ENCODE data around the gene EDC3. TPM values are rescaled to one million over a fixed set of nuclear protein-coding genes. Genes with fewer than 3 reads are reported as not detected.

Gene EDC3
- total RNA-seq, 1 donor from 2014 or later: 49.5 TPM

DNA sequence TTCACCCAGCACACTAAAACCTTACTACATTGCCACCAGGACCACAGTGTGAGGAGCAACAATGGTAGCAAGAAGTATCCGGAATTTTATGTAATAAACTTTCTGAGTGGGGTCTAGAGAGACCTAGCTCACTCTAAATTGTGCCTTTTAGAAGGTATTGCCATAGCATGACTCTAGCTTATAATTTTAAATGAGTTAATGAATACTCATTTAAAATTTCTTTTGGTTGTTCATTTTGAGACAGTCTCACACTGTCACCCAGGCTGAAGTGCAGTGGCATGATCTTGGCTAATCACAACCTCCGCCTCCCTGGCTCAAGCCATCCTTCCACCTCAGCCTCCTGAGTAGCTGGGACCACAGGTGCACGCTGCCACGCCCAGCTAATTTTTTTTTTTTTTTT lies 26.2 kb downstream of the EDC3 start:
- ATAC-seq (ENCODE audit: low read depth) (no peak), DNase-seq (no peak)
- intact Hi-C loops (cut with micrococcal nuclease): no loop called here
- TF ChIP-seq, protein P1, sequence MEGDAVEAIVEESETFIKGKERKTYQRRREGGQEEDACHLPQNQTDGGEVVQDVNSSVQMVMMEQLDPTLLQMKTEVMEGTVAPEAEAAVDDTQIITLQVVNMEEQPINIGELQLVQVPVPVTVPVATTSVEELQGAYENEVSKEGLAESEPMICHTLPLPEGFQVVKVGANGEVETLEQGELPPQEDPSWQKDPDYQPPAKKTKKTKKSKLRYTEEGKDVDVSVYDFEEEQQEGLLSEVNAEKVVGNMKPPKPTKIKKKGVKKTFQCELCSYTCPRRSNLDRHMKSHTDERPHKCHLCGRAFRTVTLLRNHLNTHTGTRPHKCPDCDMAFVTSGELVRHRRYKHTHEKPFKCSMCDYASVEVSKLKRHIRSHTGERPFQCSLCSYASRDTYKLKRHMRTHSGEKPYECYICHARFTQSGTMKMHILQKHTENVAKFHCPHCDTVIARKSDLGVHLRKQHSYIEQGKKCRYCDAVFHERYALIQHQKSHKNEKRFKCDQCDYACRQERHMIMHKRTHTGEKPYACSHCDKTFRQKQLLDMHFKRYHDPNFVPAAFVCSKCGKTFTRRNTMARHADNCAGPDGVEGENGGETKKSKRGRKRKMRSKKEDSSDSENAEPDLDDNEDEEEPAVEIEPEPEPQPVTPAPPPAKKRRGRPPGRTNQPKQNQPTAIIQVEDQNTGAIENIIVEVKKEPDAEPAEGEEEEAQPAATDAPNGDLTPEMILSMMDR (IDR thresholded peaks at IDR 0.05): no peak
- no peaks in the 10 kb centered on the region for H3K4me1 Mint-ChIP-seq
- POLR2A ChIA-PET: no interaction called here
- no peak overlapping the region for H3K27ac Mint-ChIP-seq
- peaks cover 69% of the 10 kb centered on the region for H3K36me3 Mint-ChIP-seq (ENCODE audit: low read depth)
- H3K27me3 Mint-ChIP-seq: no peaks in the 10 kb centered on the region
- H3K4me3 Mint-ChIP-seq: no peak overlapping the region
- no peaks in the 10 kb centered on the region for H3K9me3 Mint-ChIP-seq
- CTCF ChIA-PET: no interaction called here

DNA sequence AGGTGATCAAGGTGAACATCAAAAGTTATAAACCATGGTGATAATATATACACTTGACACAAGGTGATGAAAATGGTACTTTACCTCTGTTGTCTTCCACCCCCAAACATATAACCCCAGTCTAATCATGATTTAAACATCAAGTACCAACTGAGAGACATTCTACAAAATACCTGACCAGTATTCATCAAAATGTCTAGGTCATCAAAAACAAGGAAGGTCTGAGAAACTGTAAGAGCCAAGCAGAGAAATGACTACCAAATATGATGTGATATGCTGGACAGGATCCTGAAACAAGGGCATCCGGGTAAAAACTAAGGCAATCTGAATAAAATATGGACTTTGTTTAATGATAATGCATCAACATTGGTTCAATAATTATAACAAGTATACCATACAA lies 27.8 kb downstream of the EDC3 start:
- H3K9me3 Mint-ChIP-seq: no peaks in the 10 kb centered on the region
- H3K36me3 Mint-ChIP-seq (ENCODE audit: low read depth): peaks cover 55% of the 10 kb centered on the region
- no peaks in the 10 kb centered on the region for H3K27me3 Mint-ChIP-seq
- DNase-seq: no peak
- ATAC-seq (ENCODE audit: low read depth): no peak
- H3K27ac Mint-ChIP-seq: no peak overlapping the region
- no peaks in the 10 kb centered on the region for H3K4me1 Mint-ChIP-seq
- intact Hi-C loops (cut with micrococcal nuclease): no loop called here
- H3K4me3 Mint-ChIP-seq: no peak overlapping the region
- ChIA-PET CTCF (no interaction called here), POLR2A (no interaction called here)
- TF ChIP-seq, protein P1 (IDR thresholded peaks at IDR 0.05): no peak

DNA sequence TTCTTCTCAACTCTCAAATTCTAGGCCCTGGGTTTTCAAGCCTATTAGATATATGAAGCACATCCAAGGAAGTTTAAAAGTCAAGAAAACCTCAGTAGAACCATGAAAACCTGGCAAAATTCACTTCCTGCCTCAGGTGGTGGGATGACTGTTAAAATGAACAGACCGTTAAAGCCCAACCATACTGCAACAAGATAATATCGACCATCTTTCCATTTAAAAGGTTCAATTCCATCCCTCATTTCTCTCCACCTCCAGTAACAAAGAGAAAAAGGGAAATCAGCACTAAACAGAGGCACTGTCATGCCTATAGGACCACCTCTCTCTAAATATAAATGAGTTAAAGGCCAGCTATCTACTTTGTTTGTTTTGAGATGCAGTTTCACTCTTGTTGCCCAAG lies 31.2 kb downstream of the EDC3 start:
- ChIA-PET CTCF (interaction anchor here (1.0 kb wide), 1 partner anchor 24 kb away, joined by 3 read pairs; no protein-coding TSS in a partner anchor), POLR2A (no interaction called here)
- ATAC-seq (ENCODE audit: low read depth) (no peak), DNase-seq (no peak)
- TF ChIP-seq, protein P1 (IDR thresholded peaks at IDR 0.05): no peak
- Mint-ChIP-seq H3K4me1 (peaks cover 3% of the 10 kb centered on the region), H3K27ac (no peak overlapping the region), H3K9me3 (no peaks in the 10 kb centered on the region), H3K4me3 (no peak overlapping the region), H3K27me3 (no peaks in the 10 kb centered on the region), H3K36me3 (ENCODE audit: low read depth) (peaks cover 34% of the 10 kb centered on the region)
- intact Hi-C loops (cut with micrococcal nuclease): no loop called here

DNA sequence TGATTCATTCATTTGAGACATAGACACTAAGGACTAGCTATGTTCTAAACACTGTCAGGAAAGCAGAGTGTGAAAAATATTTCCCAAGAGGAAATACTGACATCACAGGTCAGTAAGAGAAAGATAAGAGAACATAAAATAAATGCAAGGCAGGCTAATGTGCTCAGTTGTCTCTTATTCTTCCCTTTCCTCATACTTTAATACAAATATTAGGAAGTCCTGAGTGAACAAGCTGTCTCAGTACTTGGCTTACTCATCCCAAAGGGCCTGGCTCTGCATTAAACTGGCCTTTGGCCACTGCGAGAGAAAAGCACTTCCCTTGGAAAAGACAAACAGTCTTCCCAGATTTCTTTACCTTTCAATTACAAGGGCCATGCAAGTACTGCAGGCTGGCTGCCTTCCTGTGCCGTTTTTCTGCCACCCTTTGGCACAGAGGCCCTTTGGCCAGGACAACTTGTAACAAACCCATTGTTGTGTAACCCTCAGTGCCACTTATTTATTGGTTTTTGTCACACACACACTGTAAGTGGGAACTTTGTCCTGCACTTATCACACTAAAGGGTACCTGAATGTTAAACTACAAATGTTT lies 31.7 kb downstream of the EDC3 start:
- no peaks in the 10 kb centered on the region for H3K9me3 Mint-ChIP-seq
- DNase-seq: no peak
- intact Hi-C loops (cut with micrococcal nuclease): no loop called here
- CTCF ChIA-PET: no interaction called here
- no peak for ATAC-seq (ENCODE audit: low read depth)
- H3K4me3 Mint-ChIP-seq: no peak overlapping the region
- peaks cover 3% of the 10 kb centered on the region for H3K4me1 Mint-ChIP-seq
- no peak overlapping the region for H3K27ac Mint-ChIP-seq
- POLR2A ChIA-PET: no interaction called here
- peaks cover 32% of the 10 kb centered on the region for H3K36me3 Mint-ChIP-seq (ENCODE audit: low read depth)
- no peaks in the 10 kb centered on the region for H3K27me3 Mint-ChIP-seq
- TF ChIP-seq, protein P1 (IDR thresholded peaks at IDR 0.05): no peak

DNA sequence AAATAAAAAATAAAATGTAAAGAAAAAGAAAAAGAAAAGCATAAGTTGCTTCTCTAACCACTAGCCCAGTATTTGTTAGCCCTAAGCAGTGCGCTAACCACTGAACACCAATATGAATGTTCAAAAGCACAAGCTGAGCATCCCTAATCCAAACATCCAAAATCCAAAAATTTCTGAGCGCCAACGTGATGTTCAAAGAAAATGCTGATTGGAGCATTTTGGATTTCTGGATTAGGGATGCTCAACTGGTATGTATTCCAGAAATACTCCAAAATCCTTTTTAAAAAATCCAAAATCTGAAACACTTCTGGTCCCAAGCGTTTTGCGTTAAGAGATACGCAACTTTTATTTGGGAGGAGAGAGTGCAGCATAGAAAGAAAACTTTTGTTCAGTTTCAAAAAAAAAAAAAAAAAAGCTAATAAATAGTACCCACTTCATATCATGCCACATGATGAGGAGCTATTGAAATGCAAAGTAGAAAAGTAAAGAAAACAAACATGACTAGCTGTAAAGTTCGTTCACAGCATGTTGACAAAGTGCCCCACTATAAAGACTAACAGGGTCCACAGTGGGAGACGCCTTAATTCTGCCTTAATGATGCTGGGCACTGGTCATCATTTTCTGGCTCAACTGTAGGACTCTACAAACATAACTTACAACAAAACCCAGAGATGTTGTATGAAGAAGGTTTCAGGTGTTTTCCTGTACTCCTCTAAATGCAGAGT lies 32.4 kb downstream of the EDC3 start:
- ChIA-PET CTCF (no interaction called here), POLR2A (interaction anchor here (0.6 kb wide), 1 partner anchor 14 kb away, joined by 12 read pairs; no protein-coding TSS in a partner anchor)
- Mint-ChIP-seq H3K27ac (no peak overlapping the region), H3K4me3 (no peak overlapping the region), H3K27me3 (no peaks in the 10 kb centered on the region), H3K9me3 (no peaks in the 10 kb centered on the region), H3K36me3 (ENCODE audit: low read depth) (peaks cover 28% of the 10 kb centered on the region), H3K4me1 (peaks cover 3% of the 10 kb centered on the region)
- ATAC-seq (ENCODE audit: low read depth): no peak
- intact Hi-C loops (cut with micrococcal nuclease): no loop called here
- no peak for DNase-seq
- TF ChIP-seq, protein P1 (IDR thresholded peaks at IDR 0.05): no peak
